ENCODE measurements around the gene TSPAN6.

The TSPAN6 gene

GRCh38 chrX:100584611-100585010, 52.0 kb downstream of the TSPAN6 start, which contains the start of gene TNMD:
Gene TNMD (plus strand): TSS chrX:100584936. CDS start chrX:100585019, 83 bp downstream.
- DNase-seq (ENCODE audit: low spot score), result no peak

All from hepatic stellate cell (primary cell).